Fibroblast of lung (primary cell): ENCODE results near the gene MLLT10. TPM values are rescaled to one million over a fixed set of nuclear protein-coding genes. Genes with fewer than 3 reads are reported as not detected.
"Not testable (repeated sequence)": the region's sequence is repeated elsewhere in the genome, so short reads cannot be mapped to it uniquely, and the experiment has no call there.

ENCODE experiments used
- DNase-seq, 2 donors: peaks; one replicate each; pipeline versions ENCODE4 v3.0.0 to v3.0.0-alpha.2; 2010; ENCODE audit warnings: low read depth in 2 of 2
- H2AFZ ChIP-seq: 2 replicates; pipeline ENCODE4 v1.5.1; 2012; ENCODE audit warnings: low read length, control low read depth, inconsistent platforms
- H3K27ac ChIP-seq: 2 replicates; pipeline ENCODE4 v1.5.1; 2011; ENCODE audit warnings: low read length, control low read depth; ENCODE audit not compliant: insufficient read depth
- H3K27me3 ChIP-seq: 2 replicates; pipeline ENCODE4 v1.5.1; 2011; ENCODE audit warnings: mild to moderate bottlenecking, low read length; ENCODE audit not compliant: control insufficient read depth, insufficient read depth
- H3K36me3 ChIP-seq: 2 replicates; pipeline ENCODE4 v1.5.1; 2011; ENCODE audit warnings: low read length; ENCODE audit not compliant: control insufficient read depth, insufficient read depth
- H3K4me1 ChIP-seq: 2 replicates; pipeline ENCODE4 v1.5.1; 2011; ENCODE audit warnings: low read length; ENCODE audit not compliant: control insufficient read depth, insufficient read depth; ENCODE audit errors: extremely low read depth
- H3K4me2 ChIP-seq: 2 replicates; pipeline ENCODE4 v1.5.1; 2011; ENCODE audit warnings: low read length, control low read depth; ENCODE audit not compliant: insufficient read depth; ENCODE audit errors: extremely low read depth
- H3K4me3 ChIP-seq, 4 experiments: fragments of 200-600 bp in 1 of 4; sonication (generic) in 1 of 4; replicated peaks in 1 of 4; 2 replicates each; pipeline ENCODE4 v1.5.1; 2011 to 2016; ENCODE audit warnings: low read length in 4 of 4, low read depth in 3 of 4, mild to moderate bottlenecking in 3 of 4, control low read depth in 2 of 4, inconsistent platforms in 1 of 4, mixed read lengths in 1 of 4; ENCODE audit not compliant: insufficient read depth in 1 of 4; ENCODE audit errors: control extremely low read depth in 1 of 4
- H3K79me2 ChIP-seq: 2 replicates; pipeline ENCODE4 v1.5.1; 2012; ENCODE audit warnings: mild to moderate bottlenecking, low read length, inconsistent platforms; ENCODE audit not compliant: control insufficient read depth, insufficient read depth
- H3K9ac ChIP-seq: 2 replicates; pipeline ENCODE4 v1.5.1; 2011; ENCODE audit warnings: mild to moderate bottlenecking, low read length, control low read depth; ENCODE audit not compliant: insufficient read depth
- H3K9me3 ChIP-seq: 2 replicates; pipeline ENCODE4 v1.5.1; 2012; ENCODE audit warnings: low read depth, low read length; ENCODE audit not compliant: control insufficient read depth, insufficient read depth
- H4K20me1 ChIP-seq: 2 replicates; pipeline ENCODE4 v1.5.1; 2011; ENCODE audit warnings: low read length; ENCODE audit not compliant: control insufficient read depth, insufficient read depth; ENCODE audit errors: extremely low read depth
- CTCF ChIP-seq, 2 donors: IDR thresholded peaks in 1 of 2; conservative IDR thresholded peaks in 1 of 2; 1 replicate in 1 of 2; 2 replicates in 1 of 2; pipeline ENCODE4 v1.5.1; 2011 to 2012; ENCODE audit warnings: low read length in 2 of 2, control low read depth in 1 of 2, inconsistent platforms in 1 of 2, low read depth in 1 of 2, mild to moderate bottlenecking in 1 of 2
- EZH2 ChIP-seq: IDR thresholded peaks from 2 replicates; pipeline ENCODE4 v1.5.1; 2012; ENCODE audit warnings: low read length, control low read depth, mild to moderate bottlenecking; ENCODE audit errors: missing control alignments
- polyA plus RNA-seq, 2 donors: library from polyadenylated mRNA; depleted of rRNA in 1 of 2; stranded (reverse) in 1 of 2; unstranded in 1 of 2; fragments of >200 nt; gene quantifications; 2 replicates each; pipeline ENCODE4 v1.2.1, GENCODE V29; 2011 to 2012; ENCODE audit warnings: missing spikeins in 1 of 2
- total RNA-seq: library from RNA; depleted of rRNA; stranded (reverse); fragments of >200 nt; gene quantifications from 2 replicates; pipeline ENCODE4 v1.2.1, GENCODE V29; 2014

MLLT10 gene
- total and polyA plus RNA-seq, 2 donors (not counting 1 experiment from before 2014, with no cell fraction given), result 25.6 to 56.3 TPM

GRCh38 chr10:21627331-21627730 is 93.3 kb downstream of the MLLT10 start:
- Histone ChIP-seq H3K9ac (no peak overlapping the region), H3K9me3 (no peaks in the 10 kb centered on the region), H2AFZ (no peak overlapping the region), H3K36me3 (no peaks in the 10 kb centered on the region), H3K27ac (no peak overlapping the region), H3K4me2 (no peak overlapping the region), H3K4me3 (no peak overlapping the region), H3K79me2 (no peaks in the 10 kb centered on the region), H3K27me3 (no peaks in the 10 kb centered on the region), H3K4me1 (no peaks in the 10 kb centered on the region), H4K20me1 (no peaks in the 10 kb centered on the region)
- TF ChIP-seq EZH2 (no peak), CTCF (conservative IDR thresholded peaks at IDR 0.05 in 1 of 2, IDR thresholded peaks at IDR 0.05 in 1 of 2; ENCODE audit: low read depth in 1 of 2, low read length in 2 of 2) (no peak)
- DNase-seq, result no peak

GRCh38 chr10:21628023-21628422 is 94.0 kb downstream of the MLLT10 start:
- Histone ChIP-seq H2AFZ (no peak overlapping the region), H3K27me3 (no peaks in the 10 kb centered on the region), H3K27ac (no peak overlapping the region), H3K4me1 (no peaks in the 10 kb centered on the region), H3K36me3 (no peaks in the 10 kb centered on the region), H4K20me1 (no peaks in the 10 kb centered on the region), H3K4me3 (no peak overlapping the region), H3K9ac (no peak overlapping the region), H3K4me2 (no peak overlapping the region), H3K79me2 (no peaks in the 10 kb centered on the region), H3K9me3 (no peaks in the 10 kb centered on the region)
- no peak for DNase-seq
- no peak for TF ChIP-seq CTCF (conservative IDR thresholded peaks at IDR 0.05 in 1 of 2, IDR thresholded peaks at IDR 0.05 in 1 of 2; ENCODE audit: low read depth in 1 of 2, low read length in 2 of 2)
- no peak for TF ChIP-seq EZH2

GRCh38 chr10:21628645-21629044 is 94.6 kb downstream of the MLLT10 start:
- H3K27ac ChIP-seq, H4K20me1 ChIP-seq, H3K4me1 ChIP-seq, H3K4me2 ChIP-seq, H3K9me3 ChIP-seq, H3K4me3 ChIP-seq, DNase-seq, H3K9ac ChIP-seq, H2AFZ ChIP-seq, H3K79me2 ChIP-seq, H3K36me3 ChIP-seq, H3K27me3 ChIP-seq: not testable (repeated sequence)
